Calu3 (cell line): Measurements from ENCODE around the gene RHEBL1. TPM values are rescaled to one million over a fixed set of nuclear protein-coding genes. Genes with fewer than 3 reads are reported as not detected.

Experiments used
- BruUV-seq: library from RNA; stranded (reverse); fragments of 400-500 nt; replicated peaks from 2 replicates; lab custom pipeline; 2021; lab: Mats Ljungman, UMichigan
- CTCF ChIA-PET: fragments of 300-600 bp; sonication (Branson Sonifier 250); formaldehyde crosslinking; loops from one replicate; lab custom pipeline; 2022; ENCODE audit warnings: antibody characterized with exemption; lab: Charles Lee
- DNase-seq: peaks from one replicate; pipeline ENCODE4 v3.0.0; 2022
- H3K27ac Mint-ChIP-seq: one replicate; pipeline ENCODE4 v1.8.0; 2022; ENCODE audit warnings: mixed read lengths; ENCODE audit not compliant: unreplicated experiment
- H3K27me3 Mint-ChIP-seq: one replicate; pipeline ENCODE4 v1.8.0; 2022; ENCODE audit warnings: mixed read lengths; ENCODE audit not compliant: unreplicated experiment
- H3K36me3 Mint-ChIP-seq: one replicate; pipeline ENCODE4 v1.8.0; 2022; ENCODE audit warnings: mild to moderate bottlenecking, moderate library complexity, mixed read lengths; ENCODE audit not compliant: insufficient read depth, unreplicated experiment
- H3K4me1 Mint-ChIP-seq: one replicate; pipeline ENCODE4 v1.8.0; 2022; ENCODE audit warnings: mild to moderate bottlenecking, low read depth, mixed read lengths; ENCODE audit not compliant: unreplicated experiment
- H3K4me3 Mint-ChIP-seq: one replicate; pipeline ENCODE4 v1.8.0; 2022; ENCODE audit warnings: mild to moderate bottlenecking, low read depth, moderate library complexity, mixed read lengths; ENCODE audit not compliant: unreplicated experiment
- H3K9me3 Mint-ChIP-seq: one replicate; pipeline ENCODE4 v1.8.0; 2022; ENCODE audit warnings: low read depth, mixed read lengths; ENCODE audit not compliant: unreplicated experiment
- CTCF ChIP-seq: fragments of 200-600 bp; IDR thresholded peaks from one replicate; pipeline ENCODE4 v1.8.0; 2022; ENCODE audit warnings: antibody characterized with exemption; ENCODE audit not compliant: unreplicated experiment
- intact Hi-C: fragments of 100-400 bp; cut with micrococcal nuclease; formaldehyde crosslinking; loops from one replicate; pipeline ENCODE4 v1.10.0; 2022; ENCODE audit not compliant: unreplicated experiment
- total RNA-seq: library from RNA; stranded (reverse); gene quantifications from 2 replicates; pipeline ENCODE4 v1.2.3, GENCODE V29; 2022

The RHEBL1 gene
- total RNA-seq, 1 experiment from 2014 or later = 2.0 TPM

GRCh38 chr12:49057888-49058287 is 11.9 kb downstream of the RHEBL1 start:
- H3K4me3 Mint-ChIP-seq = peak overlapping the region; percentile 79
- H3K27me3 Mint-ChIP-seq = no peaks in the 10 kb centered on the region
- DNase-seq = no peak
- no peak overlapping the region for H3K27ac Mint-ChIP-seq
- H3K9me3 Mint-ChIP-seq = no peaks in the 10 kb centered on the region
- intact Hi-C loops = no loop called here
- H3K36me3 Mint-ChIP-seq = peaks cover 46% of the 10 kb centered on the region
- TF ChIP-seq CTCF = no peak
- CTCF ChIA-PET = no interaction called here
- peaks cover 23% of the 10 kb centered on the region for H3K4me1 Mint-ChIP-seq
- BruUV-seq = no TSS peak

- DNase-seq = peak; percentile 11
- BruUV-seq = no TSS peak
- CTCF ChIA-PET = no interaction called here
Observed at GRCh38 chr12:49055978-49056754, 13.6 kb downstream of the RHEBL1 start.

GRCh38 chr12:49055092-49055491 is 14.7 kb downstream of the RHEBL1 start:
- Mint-ChIP-seq H3K4me3 (no peak overlapping the region), H3K4me1 (peaks cover 23% of the 10 kb centered on the region), H3K27me3 (no peaks in the 10 kb centered on the region), H3K36me3 (peaks cover 45% of the 10 kb centered on the region), H3K27ac (no peak overlapping the region), H3K9me3 (no peaks in the 10 kb centered on the region)
- TF ChIP-seq CTCF = no peak
- intact Hi-C loops = no loop called here
- no peak for DNase-seq
- BruUV-seq = no TSS peak
- CTCF ChIA-PET = no interaction called here

More at GRCh38 chr12:49055978-49056754, 13.6 kb downstream of the RHEBL1 start:
- Mint-ChIP-seq H3K27me3 (no peaks in the 10 kb centered on the region), H3K4me3 (peak overlapping the region; percentile 79), H3K4me1 (peaks cover 23% of the 10 kb centered on the region), H3K9me3 (no peaks in the 10 kb centered on the region), H3K27ac (no peak overlapping the region), H3K36me3 (peaks cover 49% of the 10 kb centered on the region)
- intact Hi-C loops = no loop called here
- no peak for TF ChIP-seq CTCF

- no peak for TF ChIP-seq CTCF
- H3K9me3 Mint-ChIP-seq = no peaks in the 10 kb centered on the region
- peaks cover 48% of the 10 kb centered on the region for H3K36me3 Mint-ChIP-seq
- no TSS peak for BruUV-seq
- no peak overlapping the region for H3K4me3 Mint-ChIP-seq
- no peak for DNase-seq
- no peaks in the 10 kb centered on the region for H3K27me3 Mint-ChIP-seq
- no peak overlapping the region for H3K27ac Mint-ChIP-seq
- intact Hi-C loops = no loop called here
- CTCF ChIA-PET = no interaction called here
- H3K4me1 Mint-ChIP-seq = peaks cover 23% of the 10 kb centered on the region
Observed at GRCh38 chr12:49054524-49054923, 15.3 kb downstream of the RHEBL1 start.
